HFF-Myc (cell line): ENCODE results near the gene NAALADL2.
"Not testable (repeated sequence)": the region's sequence is repeated elsewhere in the genome, so short reads cannot be mapped to it uniquely, and the experiment has no call there.

Experiments
- DNase-seq: peaks from one replicate; pipeline ENCODE4 v3.0.0-alpha.2; 2011; ENCODE audit warnings: low read depth; ENCODE audit errors: extremely low read depth
- H3K4me3 ChIP-seq: replicated peaks from 2 replicates; pipeline ENCODE4 v1.5.1; 2011; ENCODE audit warnings: low read depth, mild to moderate bottlenecking, control low read depth, low read length
- TF ChIP-seq, protein P1 (sequence below): IDR thresholded peaks from 2 replicates; pipeline ENCODE4 v1.5.1; 2012; ENCODE audit warnings: mild to moderate bottlenecking, low read depth, low read length, control low read depth; ENCODE audit errors: missing control alignments

NAALADL2 gene

DNA sequence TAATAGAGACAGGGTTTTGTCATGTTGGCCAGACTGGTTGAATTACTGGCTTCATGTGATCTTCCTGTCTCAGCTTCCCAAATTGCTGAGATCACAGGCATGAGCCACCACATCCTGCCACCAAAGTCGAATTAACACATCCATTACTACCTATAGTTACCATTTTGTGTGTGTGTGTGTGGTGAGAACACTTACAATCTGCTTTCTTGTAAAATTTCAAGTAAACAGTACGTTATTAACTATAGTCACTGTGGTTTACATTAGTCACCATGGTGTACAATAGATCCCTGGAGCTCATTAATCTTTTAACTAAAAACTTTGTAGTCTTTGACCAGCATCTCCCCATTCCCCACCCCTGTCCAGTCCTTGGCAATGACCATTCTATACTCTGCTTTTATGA lies 270.0 kb downstream of the NAALADL2 start:
- H3K4me3 ChIP-seq = no peak overlapping the region
- DNase-seq = no peak
- TF ChIP-seq, protein P1, sequence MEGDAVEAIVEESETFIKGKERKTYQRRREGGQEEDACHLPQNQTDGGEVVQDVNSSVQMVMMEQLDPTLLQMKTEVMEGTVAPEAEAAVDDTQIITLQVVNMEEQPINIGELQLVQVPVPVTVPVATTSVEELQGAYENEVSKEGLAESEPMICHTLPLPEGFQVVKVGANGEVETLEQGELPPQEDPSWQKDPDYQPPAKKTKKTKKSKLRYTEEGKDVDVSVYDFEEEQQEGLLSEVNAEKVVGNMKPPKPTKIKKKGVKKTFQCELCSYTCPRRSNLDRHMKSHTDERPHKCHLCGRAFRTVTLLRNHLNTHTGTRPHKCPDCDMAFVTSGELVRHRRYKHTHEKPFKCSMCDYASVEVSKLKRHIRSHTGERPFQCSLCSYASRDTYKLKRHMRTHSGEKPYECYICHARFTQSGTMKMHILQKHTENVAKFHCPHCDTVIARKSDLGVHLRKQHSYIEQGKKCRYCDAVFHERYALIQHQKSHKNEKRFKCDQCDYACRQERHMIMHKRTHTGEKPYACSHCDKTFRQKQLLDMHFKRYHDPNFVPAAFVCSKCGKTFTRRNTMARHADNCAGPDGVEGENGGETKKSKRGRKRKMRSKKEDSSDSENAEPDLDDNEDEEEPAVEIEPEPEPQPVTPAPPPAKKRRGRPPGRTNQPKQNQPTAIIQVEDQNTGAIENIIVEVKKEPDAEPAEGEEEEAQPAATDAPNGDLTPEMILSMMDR = no peak

DNA sequence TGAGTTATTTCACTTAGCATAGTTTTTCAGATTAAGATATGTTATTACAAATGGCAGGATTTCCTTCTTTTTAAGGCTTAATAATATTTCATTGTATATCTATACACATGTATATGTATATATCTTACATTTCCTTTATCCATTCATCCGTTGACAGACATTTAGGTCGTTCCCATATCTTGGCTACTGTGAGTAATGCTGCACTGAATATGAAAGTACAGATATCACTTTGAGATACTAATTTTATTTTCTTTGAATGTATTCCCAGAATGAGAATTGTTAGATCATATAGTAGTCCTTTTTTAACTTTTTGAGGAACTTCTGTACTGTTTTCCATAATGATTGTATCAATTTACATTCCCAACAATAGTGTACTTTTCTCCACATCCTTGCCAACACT lies 270.4 kb downstream of the NAALADL2 start:
- TF ChIP-seq, protein P1 = no peak
- DNase-seq = no peak
- H3K4me3 ChIP-seq = no peak overlapping the region

DNA sequence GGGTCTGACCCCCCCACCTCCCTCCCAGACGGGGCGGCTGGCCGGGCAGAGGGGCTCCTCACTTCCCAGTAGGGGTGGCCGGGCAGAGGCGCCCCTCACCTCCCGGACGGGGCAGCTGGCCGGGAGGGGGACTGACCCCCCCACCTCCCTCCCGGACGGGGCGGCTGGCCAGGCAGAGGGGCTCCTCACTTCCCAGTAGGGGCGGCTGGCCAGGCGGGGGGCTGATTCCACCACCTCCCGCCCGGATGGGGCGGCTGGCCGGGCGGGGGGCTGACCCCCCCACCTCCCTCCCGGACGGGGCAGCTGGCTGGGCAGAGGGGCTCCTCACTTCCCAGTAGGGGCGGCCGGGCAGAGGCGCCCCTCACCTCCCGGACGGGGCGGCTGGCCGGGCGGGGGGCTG lies 272.7 kb downstream of the NAALADL2 start:
- DNase-seq, H3K4me3 ChIP-seq: not testable (repeated sequence)

DNA sequence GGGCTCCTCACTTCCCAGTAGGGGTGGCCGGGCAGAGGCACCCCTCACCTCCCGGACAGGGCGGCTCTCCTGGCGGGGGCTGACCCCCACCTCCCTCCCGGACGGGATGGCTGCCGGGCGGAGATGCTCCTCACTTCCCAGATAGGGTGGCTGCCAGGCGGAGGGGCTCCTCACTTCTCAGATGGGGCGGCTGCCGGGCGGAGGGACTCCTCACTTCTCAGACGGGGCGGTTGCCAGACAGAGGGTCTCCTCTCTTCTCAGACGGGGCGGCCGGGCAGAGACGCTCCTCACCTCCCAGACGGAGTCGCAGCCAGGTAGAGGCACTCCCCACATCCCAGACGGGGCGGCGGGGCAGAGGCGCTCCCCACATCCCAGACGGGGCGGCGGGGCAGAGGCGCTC lies 273.6 kb downstream of the NAALADL2 start:
- not testable (repeated sequence) for DNase-seq

DNA sequence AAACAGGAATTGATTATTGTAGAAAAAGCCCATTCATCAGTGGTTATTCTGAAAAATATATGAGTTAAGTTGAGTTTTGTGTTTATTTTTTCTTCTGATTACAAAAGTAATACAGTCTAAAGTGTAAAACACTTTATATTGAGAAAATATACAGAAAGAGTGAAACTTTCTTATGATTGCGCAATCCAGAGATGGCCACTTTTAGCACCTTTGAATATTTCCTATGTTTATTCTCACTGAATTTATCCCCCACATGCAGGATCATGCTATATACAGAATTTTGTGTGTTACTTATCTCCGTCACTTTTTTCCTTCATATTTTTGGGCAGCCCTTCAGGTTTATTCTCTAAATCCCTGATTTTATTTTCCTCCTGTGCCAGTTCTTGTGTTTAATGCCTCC lies 285.2 kb downstream of the NAALADL2 start:
- TF ChIP-seq, protein P1 = no peak
- no peak for DNase-seq
- H3K4me3 ChIP-seq = no peak overlapping the region

More for the DNA sequence above, 273.6 kb downstream of the NAALADL2 start:
- H3K4me3 ChIP-seq = not testable (repeated sequence)

DNA sequence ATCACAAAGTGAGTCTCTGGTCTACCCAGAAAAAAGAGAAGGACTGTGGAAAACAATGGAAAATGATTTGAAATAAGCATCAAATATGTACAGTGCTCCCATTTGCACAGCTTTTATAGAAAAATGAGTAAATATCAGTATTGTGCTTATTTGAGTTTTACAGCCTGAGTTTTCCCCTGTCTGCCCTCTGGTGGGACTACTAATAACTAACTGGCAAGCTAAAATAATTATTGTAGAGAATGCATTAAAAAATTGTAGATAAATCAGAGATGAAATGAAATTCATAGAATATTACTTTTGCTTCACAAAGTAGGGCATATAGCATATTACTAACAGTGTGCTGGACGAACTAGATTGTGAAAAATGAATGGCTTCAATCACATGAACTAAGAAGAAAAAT lies 287.1 kb downstream of the NAALADL2 start:
- DNase-seq = no peak

DNA sequence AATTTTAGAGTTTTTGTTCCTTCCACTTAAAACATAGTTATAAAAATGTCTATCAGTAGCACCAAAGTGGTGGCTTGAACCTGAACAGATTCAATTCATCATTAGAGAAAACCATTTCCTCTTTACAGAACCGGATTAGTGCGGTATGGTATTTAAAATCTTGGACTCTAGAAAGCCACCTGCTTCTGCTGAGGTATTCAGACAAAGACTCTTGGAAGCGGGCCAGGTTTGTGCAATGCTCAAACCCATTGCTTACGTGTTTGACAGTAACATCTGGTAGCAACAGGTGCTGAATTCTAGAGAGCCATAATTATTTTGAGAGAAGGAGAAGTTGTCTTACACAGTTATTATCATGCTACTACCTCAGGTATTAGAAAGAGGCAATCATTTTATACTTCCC lies 290.5 kb downstream of the NAALADL2 start:
- H3K4me3 ChIP-seq = no peak overlapping the region
- TF ChIP-seq, protein P1 = no peak
- DNase-seq = no peak

More for the DNA sequence above, 287.1 kb downstream of the NAALADL2 start:
- no peak overlapping the region for H3K4me3 ChIP-seq
- TF ChIP-seq, protein P1 = peak; percentile 21

DNA sequence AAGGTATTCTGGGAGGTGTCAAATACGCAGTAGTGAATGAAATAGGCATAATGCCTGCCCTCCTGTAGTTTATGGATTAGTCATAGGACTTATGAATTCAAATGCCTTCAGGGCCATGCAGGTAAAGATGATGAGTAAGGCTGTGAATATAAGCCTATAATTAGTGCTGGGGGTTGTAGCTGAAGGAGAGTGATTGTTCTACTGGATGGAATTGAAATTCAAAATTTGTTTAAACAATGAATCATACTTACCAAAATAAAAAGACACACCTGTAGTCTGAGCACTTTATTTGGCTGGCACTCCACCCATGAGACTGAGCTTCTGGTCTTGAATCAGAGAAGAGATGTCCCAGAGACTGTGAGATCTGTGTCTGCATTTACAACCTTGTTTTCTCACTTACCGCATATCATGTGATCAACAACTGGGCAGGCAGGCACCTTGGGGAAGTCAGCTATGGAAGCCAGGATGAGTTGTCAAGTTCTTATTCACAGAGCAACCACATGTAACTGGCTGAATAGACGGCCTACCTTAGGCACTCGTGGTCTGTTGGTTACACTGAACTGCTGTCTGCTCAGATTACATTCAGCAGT lies 291.8 kb downstream of the NAALADL2 start:
- no peak overlapping the region for H3K4me3 ChIP-seq
- DNase-seq = no peak
- TF ChIP-seq, protein P1 = no peak
